Measurements from ENCODE around the gene PLEKHG3.
A peak's percentile ranks its signal among the peaks of the same experiment; 100 is the strongest.

The PLEKHG3 gene

DNA sequence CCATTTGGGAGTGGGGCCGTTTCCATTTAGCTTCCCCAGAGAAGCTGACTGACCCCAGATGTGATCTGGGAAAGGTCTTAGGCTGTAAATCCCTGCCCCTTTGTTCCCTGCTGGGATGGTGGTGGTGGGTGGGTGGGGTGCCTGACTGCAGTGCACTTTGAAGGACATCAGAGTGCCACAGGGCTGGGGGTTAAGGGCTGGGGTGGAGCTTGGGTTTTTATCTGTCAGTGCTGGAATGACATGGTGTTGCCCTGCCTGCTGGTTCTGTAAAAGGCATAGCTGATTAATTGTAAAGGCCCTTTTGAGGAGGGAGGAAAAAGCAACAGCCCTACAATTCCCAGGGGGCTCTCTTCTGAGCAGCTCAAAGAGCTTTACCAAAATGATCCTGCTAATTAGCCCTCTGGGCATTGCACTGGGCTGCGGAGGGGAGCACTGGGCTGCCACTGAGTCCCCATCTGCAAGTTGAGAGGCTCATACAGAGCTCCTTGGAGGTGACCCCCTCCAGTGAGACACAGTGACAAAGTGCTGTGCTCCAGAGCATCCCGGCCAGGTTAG, 21.1 kb downstream of the PLEKHG3 start:
- DNase-seq (ENCODE audit: low read depth) = no peak
- H3K4me3 ChIP-seq (ENCODE audit: low read length) = no peak overlapping the region
- TF ChIP-seq, protein P1, sequence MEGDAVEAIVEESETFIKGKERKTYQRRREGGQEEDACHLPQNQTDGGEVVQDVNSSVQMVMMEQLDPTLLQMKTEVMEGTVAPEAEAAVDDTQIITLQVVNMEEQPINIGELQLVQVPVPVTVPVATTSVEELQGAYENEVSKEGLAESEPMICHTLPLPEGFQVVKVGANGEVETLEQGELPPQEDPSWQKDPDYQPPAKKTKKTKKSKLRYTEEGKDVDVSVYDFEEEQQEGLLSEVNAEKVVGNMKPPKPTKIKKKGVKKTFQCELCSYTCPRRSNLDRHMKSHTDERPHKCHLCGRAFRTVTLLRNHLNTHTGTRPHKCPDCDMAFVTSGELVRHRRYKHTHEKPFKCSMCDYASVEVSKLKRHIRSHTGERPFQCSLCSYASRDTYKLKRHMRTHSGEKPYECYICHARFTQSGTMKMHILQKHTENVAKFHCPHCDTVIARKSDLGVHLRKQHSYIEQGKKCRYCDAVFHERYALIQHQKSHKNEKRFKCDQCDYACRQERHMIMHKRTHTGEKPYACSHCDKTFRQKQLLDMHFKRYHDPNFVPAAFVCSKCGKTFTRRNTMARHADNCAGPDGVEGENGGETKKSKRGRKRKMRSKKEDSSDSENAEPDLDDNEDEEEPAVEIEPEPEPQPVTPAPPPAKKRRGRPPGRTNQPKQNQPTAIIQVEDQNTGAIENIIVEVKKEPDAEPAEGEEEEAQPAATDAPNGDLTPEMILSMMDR (conservative IDR thresholded peaks at IDR 0.05; ENCODE audit: low read depth, low read length) = no peak

GRCh38 chr14:64725879-64726584, 21.8 kb downstream of the PLEKHG3 start:
- TF ChIP-seq, protein P1 (conservative IDR thresholded peaks at IDR 0.05; ENCODE audit: low read depth, low read length) = no peak
- no peak for DNase-seq (ENCODE audit: low read depth)
- no peak overlapping the region for H3K4me3 ChIP-seq (ENCODE audit: low read length)

GRCh38 chr14:64726585-64726890, 22.3 kb downstream of the PLEKHG3 start:
- DNase-seq (ENCODE audit: low read depth) = peak; percentile 87
- TF ChIP-seq, protein P1 (conservative IDR thresholded peaks at IDR 0.05; ENCODE audit: low read depth, low read length) = no peak
- no peak overlapping the region for H3K4me3 ChIP-seq (ENCODE audit: low read length)

GRCh38 chr14:64727551-64728071, 23.4 kb downstream of the PLEKHG3 start:
- no peak overlapping the region for H3K4me3 ChIP-seq (ENCODE audit: low read length)
- no peak for DNase-seq (ENCODE audit: low read depth)
- TF ChIP-seq, protein P1 (conservative IDR thresholded peaks at IDR 0.05; ENCODE audit: low read depth, low read length) = no peak

DNA sequence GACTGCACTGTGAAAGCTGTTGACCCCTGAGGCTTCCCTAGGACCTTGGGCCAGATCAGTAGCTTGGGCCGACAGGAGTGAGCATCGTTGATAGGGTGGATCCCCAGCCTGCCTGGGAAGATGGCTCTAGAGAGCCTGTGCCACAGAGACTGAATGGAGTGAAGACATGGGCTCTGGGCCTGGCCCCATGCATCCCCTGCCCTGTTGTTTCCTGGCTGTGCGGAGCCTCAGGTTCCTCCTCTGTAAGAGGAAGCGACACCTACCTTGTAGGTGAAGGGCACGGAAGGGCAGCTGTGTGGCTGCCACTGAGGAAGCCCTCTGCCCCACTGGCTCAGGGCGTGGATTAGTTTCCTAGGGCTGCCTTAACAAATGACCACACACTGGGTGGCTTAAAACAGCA, 23.9 kb downstream of the PLEKHG3 start:
- H3K4me3 ChIP-seq (ENCODE audit: low read length) = no peak overlapping the region
- TF ChIP-seq, protein P1 (conservative IDR thresholded peaks at IDR 0.05; ENCODE audit: low read depth, low read length) = no peak
- DNase-seq (ENCODE audit: low read depth) = no peak

- DNase-seq (ENCODE audit: low read depth) = no peak
- TF ChIP-seq, protein P1 (conservative IDR thresholded peaks at IDR 0.05; ENCODE audit: low read depth, low read length) = no peak
These were observed 24.6 kb downstream of the PLEKHG3 start for GRCh38 chr14:64728856-64729255.

More at GRCh38 chr14:64728856-64729255, 24.6 kb downstream of the PLEKHG3 start:
- H3K4me3 ChIP-seq (ENCODE audit: low read length) = no peak overlapping the region
